SK-MEL-5 (cell line): ENCODE data around the gene CCDC116. TPM values are rescaled to one million over a fixed set of nuclear protein-coding genes. Genes with fewer than 3 reads are reported as not detected.

ENCODE experiments used
- DNase-seq: peaks from one replicate; pipeline ENCODE4 v3.0.0-alpha.2; 2016; ENCODE audit warnings: low read depth, low spot score
- in situ Hi-C: cut with HindIII; loops from 2 replicates; pipeline ENCODE4 v1.10.0; 2016; ENCODE audit warnings: low sequenced_read_pairs, high pct_unique_total_duplicates, low pct_unique_long_range_greater_than_20kb
- small RNA-seq, 2 experiments: library from RNA; depleted of rRNA; stranded (forward); fragments of <200 nt; gene quantifications; one replicate each; pipeline ENCODE3, GENCODE V24; 2014
- total RNA-seq: library from RNA; depleted of rRNA; stranded (reverse); fragments of >200 nt; shearing (Covaris generic); gene quantifications from 2 replicates; pipeline ENCODE4 v1.2.3, GENCODE V29; 2014; rRNA removed

CCDC116 gene
- total RNA-seq, 1 experiment from 2014 or later = not detected

DNA sequence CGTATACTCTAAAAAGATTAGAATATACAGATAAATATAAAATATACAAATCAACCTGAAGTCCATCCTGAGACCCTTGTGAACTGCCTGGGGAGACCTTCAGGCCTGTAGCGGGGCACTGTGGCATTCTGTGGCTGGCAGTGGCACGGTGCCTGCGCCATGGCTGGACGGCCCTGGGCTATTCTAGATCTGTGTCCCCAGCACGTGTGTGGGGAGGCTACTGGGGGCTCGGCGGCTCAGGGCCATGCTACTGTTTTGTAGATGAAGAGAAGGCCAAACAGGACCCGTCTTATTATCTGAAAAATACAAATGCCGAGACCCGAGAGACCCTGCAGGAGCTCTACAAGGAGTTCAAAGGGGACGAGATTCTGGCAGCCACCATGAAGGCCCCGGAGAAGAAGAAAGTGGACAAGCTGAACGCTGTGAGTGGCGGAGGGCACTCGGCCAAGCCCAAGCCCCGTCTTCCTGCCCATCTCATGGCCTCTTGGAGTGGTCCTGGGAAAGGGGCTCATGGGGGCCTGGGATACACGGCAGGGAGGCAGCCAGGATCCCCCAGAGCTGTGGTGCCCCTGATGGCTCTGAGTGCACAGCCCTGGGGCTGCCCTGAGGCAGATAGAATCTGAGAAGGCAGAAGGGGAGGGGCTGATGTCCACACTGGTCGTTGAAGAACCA is 52.1 kb downstream of the CCDC116 start:
- in situ Hi-C loops = no loop called here
- DNase-seq = no peak

DNA sequence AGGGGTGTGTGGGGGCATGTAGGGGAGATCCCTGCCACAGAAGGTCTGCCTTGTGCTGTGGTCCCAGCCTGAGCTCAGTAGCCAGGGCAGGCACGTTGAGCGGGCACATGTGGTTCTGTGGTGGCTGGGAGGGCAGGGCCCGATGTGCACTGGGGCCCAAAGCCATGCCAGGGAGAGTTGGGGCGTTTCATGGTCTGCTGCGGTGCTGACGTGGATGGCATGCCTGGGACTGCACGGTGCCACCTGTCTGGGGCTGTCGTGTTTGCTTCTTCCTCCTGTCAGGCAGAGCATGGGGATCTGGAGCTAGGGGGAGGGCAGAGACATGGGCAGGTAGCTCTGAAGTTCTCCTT is 52.6 kb downstream of the CCDC116 start:
- in situ Hi-C loops = no loop called here
- no peak for DNase-seq

DNA sequence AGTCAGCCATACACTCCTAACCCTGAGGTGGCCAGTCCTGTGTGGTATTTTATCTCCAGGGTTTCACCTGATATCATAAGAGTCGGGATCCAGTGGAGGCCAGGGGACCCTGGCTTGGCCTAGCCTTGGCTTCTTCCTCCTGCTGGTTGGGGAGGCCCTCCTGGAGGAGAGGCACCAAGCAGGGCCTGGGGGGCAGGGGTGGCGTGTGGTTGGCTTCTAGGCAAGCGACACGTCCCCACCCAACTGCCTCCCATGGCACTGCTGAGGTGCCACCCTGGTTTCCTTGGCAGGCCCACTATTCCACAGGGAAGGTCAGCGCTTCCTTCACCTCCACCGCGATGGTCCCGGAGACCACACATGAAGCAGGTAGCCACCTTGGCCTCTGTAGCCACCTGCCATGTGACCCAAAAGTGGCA is 53.6 kb downstream of the CCDC116 start:
- in situ Hi-C loops = no loop called here
- no peak for DNase-seq

Small RNAs within 50 kb of the gene (small RNA-seq; reads per million reads assigned to genes)
- gene MIR301B = 0.27 to 8.5 reads per million in 2 experiments

Other genes starting within 250 kb of the CCDC116 start
- 0.16 and 0.24 TPM in 2 replicates for gene RIMBP3B, start 249.0 kb upstream of the CCDC116 start, total RNA-seq
- gene HIC2, start 215.4 kb upstream of the CCDC116 start, total RNA-seq = 3.0 and 3.9 TPM in 2 replicates
- gene TMEM191C, start 165.4 kb upstream of the CCDC116 start, total RNA-seq = 0.27 and 1.3 TPM in 2 replicates
- gene RIMBP3C, start 81.3 kb upstream of the CCDC116 start, total RNA-seq = 0.16 TPM in 1 of 2 replicates, not detected in the other
- gene UBE2L3, start 65.0 kb upstream of the CCDC116 start, total RNA-seq = 82.6 and 83.1 TPM in 2 replicates
- gene YDJC, start 2.7 kb upstream of the CCDC116 start, total RNA-seq = 32.2 and 34.6 TPM in 2 replicates
- gene SDF2L1, start 9.5 kb downstream of the CCDC116 start, total RNA-seq = 144 and 146 TPM in 2 replicates
- gene PPIL2, start 33.3 kb downstream of the CCDC116 start, total RNA-seq = 22.5 and 27.6 TPM in 2 replicates
- 0.40 and 2.0 TPM in 2 replicates for gene YPEL1, start 103.0 kb downstream of the CCDC116 start, total RNA-seq
- gene MAPK1, start 234.9 kb downstream of the CCDC116 start, total RNA-seq = 84.3 and 86.6 TPM in 2 replicates